KMS-11 (cell line): Measurements from ENCODE around the gene IFT122.
"Not testable (repeated sequence)": the region's sequence is repeated elsewhere in the genome, so short reads cannot be mapped to it uniquely, and the experiment has no call there.

Experiments used
- H2AFZ ChIP-seq: fragments of 200-600 bp; sonication (generic); 2 replicates; pipeline ENCODE4 v1.6.1; 2016; ENCODE audit warnings: antibody characterized with exemption, mixed run types, low read depth
- H3K27ac ChIP-seq: fragments of 200-600 bp; sonication (generic); 2 replicates; pipeline ENCODE4 v1.6.1; 2016; ENCODE audit warnings: mild to moderate bottlenecking, mixed run types
- H3K27me3 ChIP-seq: fragments of 200-600 bp; sonication (generic); 2 replicates; pipeline ENCODE4 v1.6.1; 2017; ENCODE audit warnings: mild to moderate bottlenecking, low read depth, mixed run types, moderate library complexity; ENCODE audit not compliant: insufficient read depth
- H3K36me3 ChIP-seq: fragments of 200-600 bp; sonication (generic); 2 replicates; pipeline ENCODE4 v1.6.1; 2017; ENCODE audit warnings: mild to moderate bottlenecking, mixed run types; ENCODE audit not compliant: insufficient read depth
- H3K4me1 ChIP-seq: fragments of 200-600 bp; sonication (generic); 2 replicates; pipeline ENCODE4 v1.6.1; 2016; ENCODE audit warnings: mild to moderate bottlenecking, low read depth, mixed run types; ENCODE audit not compliant: poor library complexity, severe bottlenecking
- H3K4me2 ChIP-seq: fragments of 200-600 bp; sonication (generic); 2 replicates; pipeline ENCODE4 v1.7.0; 2016; ENCODE audit warnings: mild to moderate bottlenecking, mixed run types
- H3K4me3 ChIP-seq: fragments of 200-600 bp; sonication (generic); IDR thresholded peaks from 2 replicates; pipeline ENCODE4 v1.6.1; 2017; ENCODE audit warnings: low read depth, low read length, mixed read lengths; ENCODE audit not compliant: insufficient read depth
- H3K79me2 ChIP-seq: fragments of 200-600 bp; sonication (generic); 2 replicates; pipeline ENCODE4 v1.6.1; 2016; ENCODE audit warnings: low read depth, mixed run types; ENCODE audit not compliant: insufficient read depth
- H3K9ac ChIP-seq: fragments of 200-600 bp; sonication (generic); 2 replicates; pipeline ENCODE4 v1.6.1; 2016; ENCODE audit warnings: mild to moderate bottlenecking, mixed run types
- H4K20me1 ChIP-seq: fragments of 200-600 bp; sonication (generic); 2 replicates; pipeline ENCODE4 v1.6.1; 2016; ENCODE audit warnings: mild to moderate bottlenecking, mixed run types; ENCODE audit not compliant: insufficient read depth
- CTCF ChIP-seq: fragments of 200-600 bp; sonication (generic); conservative IDR thresholded peaks from 2 replicates; pipeline ENCODE4 v1.6.1; 2017; ENCODE audit warnings: low read depth, mild to moderate bottlenecking, antibody characterized with exemption, low read length, moderate library complexity, mixed read lengths

IFT122 gene

GRCh38 chr3:129514110-129514509, 74.1 kb downstream of the IFT122 start:
- no peak for TF ChIP-seq CTCF
- Histone ChIP-seq H3K27ac (no peak overlapping the region), H4K20me1 (no peaks in the 10 kb centered on the region), H3K9ac (no peak overlapping the region), H2AFZ (no peak overlapping the region), H3K79me2 (no peaks in the 10 kb centered on the region), H3K4me2 (no peak overlapping the region), H3K27me3 (no peaks in the 10 kb centered on the region), H3K4me3 (no peak overlapping the region), H3K4me1 (no peaks in the 10 kb centered on the region), H3K36me3 (no peaks in the 10 kb centered on the region)

GRCh38 chr3:129514563-129514962, 74.5 kb downstream of the IFT122 start:
- TF ChIP-seq CTCF, result no peak
- Histone ChIP-seq H3K4me3 (no peak overlapping the region), H3K4me1 (no peaks in the 10 kb centered on the region), H2AFZ (no peak overlapping the region), H4K20me1 (no peaks in the 10 kb centered on the region), H3K9ac (no peak overlapping the region), H3K27ac (no peak overlapping the region), H3K4me2 (no peak overlapping the region), H3K79me2 (no peaks in the 10 kb centered on the region), H3K27me3 (no peaks in the 10 kb centered on the region), H3K36me3 (no peaks in the 10 kb centered on the region)

GRCh38 chr3:129515108-129515820, 75.2 kb downstream of the IFT122 start:
- H3K27ac ChIP-seq, H3K4me2 ChIP-seq, H2AFZ ChIP-seq, H3K4me1 ChIP-seq, H3K4me3 ChIP-seq, H3K79me2 ChIP-seq, H4K20me1 ChIP-seq, H3K27me3 ChIP-seq, H3K9ac ChIP-seq, H3K36me3 ChIP-seq: not testable (repeated sequence)

- H3K36me3 ChIP-seq, H3K79me2 ChIP-seq, H3K4me1 ChIP-seq, H2AFZ ChIP-seq, H3K4me2 ChIP-seq, H3K4me3 ChIP-seq, H4K20me1 ChIP-seq, H3K27me3 ChIP-seq, H3K27ac ChIP-seq, H3K9ac ChIP-seq: not testable (repeated sequence)
Observed at GRCh38 chr3:129515821-129516432, 75.9 kb downstream of the IFT122 start.

GRCh38 chr3:129517516-129517915, 77.5 kb downstream of the IFT122 start:
- Histone ChIP-seq H2AFZ (no peak overlapping the region), H3K27me3 (no peaks in the 10 kb centered on the region), H3K4me3 (no peak overlapping the region), H3K4me2 (no peak overlapping the region), H3K9ac (no peak overlapping the region), H4K20me1 (no peaks in the 10 kb centered on the region), H3K27ac (no peak overlapping the region), H3K4me1 (no peaks in the 10 kb centered on the region), H3K79me2 (no peaks in the 10 kb centered on the region), H3K36me3 (no peaks in the 10 kb centered on the region)
- no peak for TF ChIP-seq CTCF
